Lung (tissue), 12 donors: ENCODE results near the gene DPP9. TPM values are rescaled to one million over a fixed set of nuclear protein-coding genes. Genes with fewer than 3 reads are reported as not detected.

Experiments
- ATAC-seq: fragments of 200-7000 bp; cut with Tn5 transposase; one replicate; pipeline ENCODE4 v1.9.1; 2020; ENCODE audit warnings: moderate number of reproducible peaks; ENCODE audit not compliant: insufficient read depth, low FRiP score
- DNase-seq, 3 donors: peaks; one replicate each; pipeline ENCODE4 v3.0.0-alpha.2; 2013 to 2017
- H3K27ac ChIP-seq, 2 donors: one replicate each; pipeline ENCODE4 v1.5.1; 2013; ENCODE audit warnings: mild to moderate bottlenecking in 2 of 2, moderate library complexity in 2 of 2, control low read depth in 1 of 2, inconsistent platforms in 1 of 2, low read depth in 1 of 2, low read length in 1 of 2
- H3K27me3 ChIP-seq, 3 donors: one replicate each; pipeline ENCODE4 v1.5.1; 2013; ENCODE audit warnings: low read length in 2 of 3; ENCODE audit not compliant: control insufficient read depth in 3 of 3, insufficient read depth in 3 of 3
- H3K36me3 ChIP-seq, 4 donors: one replicate each; pipeline ENCODE4 v1.5.1; 2013; ENCODE audit warnings: low read length in 4 of 4, mild to moderate bottlenecking in 1 of 4, moderate library complexity in 1 of 4; ENCODE audit not compliant: control insufficient read depth in 4 of 4, insufficient read depth in 4 of 4
- H3K4me1 ChIP-seq, 5 donors: one replicate each; pipeline ENCODE4 v1.5.1; 2013; ENCODE audit warnings: low read length in 5 of 5, mild to moderate bottlenecking in 2 of 5, moderate library complexity in 1 of 5; ENCODE audit not compliant: control insufficient read depth in 5 of 5, insufficient read depth in 5 of 5
- H3K4me3 ChIP-seq: one replicate; pipeline ENCODE4 v1.5.1; 2013; ENCODE audit warnings: mild to moderate bottlenecking, control low read depth, moderate library complexity
- H3K9ac ChIP-seq, 2 donors: one replicate each; pipeline ENCODE4 v1.5.1; 2013; ENCODE audit warnings: low read length in 2 of 2, control low read depth in 1 of 2; ENCODE audit not compliant: insufficient read depth in 1 of 2
- H3K9me3 ChIP-seq, 4 donors: one replicate each; pipeline ENCODE4 v1.5.1; 2013; ENCODE audit warnings: low read length in 3 of 4, mild to moderate bottlenecking in 1 of 4, moderate library complexity in 1 of 4; ENCODE audit not compliant: control insufficient read depth in 4 of 4, insufficient read depth in 3 of 4
- CTCF ChIP-seq: IDR thresholded peaks from 2 replicates; pipeline ENCODE4 v1.5.1; 2012; ENCODE audit warnings: mild to moderate bottlenecking; ENCODE audit errors: control extremely low read depth, extremely low read depth
- WGBS, 2 donors: extraction: QIAGEN DNeasy Blood & Tissue Kit; methylation state at CpG; one replicate each; pipeline ENCODE4 v1.1.7; 2013; 5-methylcytosine and 5-hydroxymethylcytosine counted together
- polyA plus RNA-seq, 2 donors: library from polyadenylated mRNA; stranded (reverse); fragments of 200-250 nt; gene quantifications; one replicate each; pipeline ENCODE4 v1.2.1, GENCODE V29; 2013
- total RNA-seq, 2 donors: library from RNA; depleted of rRNA in 1 of 2; stranded (reverse); fragments of >200 nt in 1 of 2; gene quantifications; one replicate each; pipeline ENCODE4 v1.2.1, GENCODE V29; 2014 to 2021
- donor health status: control.
- donor health status: control.
- donor health status: Bipolar disorder and iron deficiency.
- donor health status: healthy.
- donor health status: DM: yes; HTN: yes; CAD: no.

Gene DPP9
- total and polyA plus RNA-seq, 4 donors = 33.2 to 95.5 (median 43.9) TPM

- Histone ChIP-seq H3K4me1 (peaks cover 0 to 15% (median 0%) of the 10 kb centered on the region in 5 donors), H3K36me3 (peaks cover 0 to 3% (median 0%) of the 10 kb centered on the region in 4 donors), H3K27ac (peak overlapping the region; percentile 52 to 77), H3K9ac (no peak overlapping the region), H3K9me3 (no peaks in the 10 kb centered on the region), H3K4me3 (no peak overlapping the region), H3K27me3 (no peaks in the 10 kb centered on the region)
- 56 to 60% methylated on average over 11 of the region's 11 CpGs for WGBS, 2 donors
- no peak for TF ChIP-seq CTCF
- ATAC-seq (no peak), DNase-seq (peak in 2 of 3 donors; percentile 18 to 43)
These were observed 85.3 kb downstream of the DPP9 start for GRCh38 chr19:4638317-4638716.

- Histone ChIP-seq H3K4me1 (peaks cover 0 to 12% (median 0%) of the 10 kb centered on the region in 5 donors), H3K9ac (no peak overlapping the region), H3K36me3 (peaks cover 0 to 3% (median 0%) of the 10 kb centered on the region in 4 donors), H3K27ac (no peak overlapping the region), H3K9me3 (no peaks in the 10 kb centered on the region), H3K4me3 (no peak overlapping the region), H3K27me3 (no peaks in the 10 kb centered on the region)
- no peak for TF ChIP-seq CTCF
- DNase-seq (no peak), ATAC-seq (no peak)
- 69 to 72% methylated on average over 8 of the region's 8 CpGs for WGBS, 2 donors
These were observed 86.9 kb downstream of the DPP9 start for GRCh38 chr19:4636761-4637160.

GRCh38 chr19:4636151-4636717 lies 87.4 kb downstream of the DPP9 start:
- Histone ChIP-seq H3K27ac (peak overlapping the region in 1 of 2 donors; percentile 52), H3K9ac (no peak overlapping the region), H3K4me3 (peak overlapping the region; percentile 45), H3K4me1 (peaks cover 0 to 12% (median 0%) of the 10 kb centered on the region in 5 donors), H3K27me3 (no peaks in the 10 kb centered on the region), H3K36me3 (peaks cover 0 to 2% (median 0%) of the 10 kb centered on the region in 4 donors), H3K9me3 (no peaks in the 10 kb centered on the region)
- DNase-seq (peak; percentile 70 to 80 (median 74)), ATAC-seq (peak; percentile 35)
- WGBS, 2 donors = 1% methylated on average over 18 to 43 of the region's 43 CpGs
- peak; percentile 71 for TF ChIP-seq CTCF

GRCh38 chr19:4635754-4636116 lies 87.9 kb downstream of the DPP9 start:
- Histone ChIP-seq H3K27ac (no peak overlapping the region), H3K27me3 (no peaks in the 10 kb centered on the region)
- WGBS, 2 donors = 43 to 49% methylated on average over 13 of the region's 13 CpGs

More at GRCh38 chr19:4635754-4636116, 87.9 kb downstream of the DPP9 start:
- DNase-seq = no peak
- TF ChIP-seq CTCF = no peak
- no peak for ATAC-seq
- H3K36me3 ChIP-seq = no peaks in the 10 kb centered on the region
- no peaks in the 10 kb centered on the region for H3K9me3 ChIP-seq
- H3K9ac ChIP-seq = peak overlapping the region in 1 of 2 donors; percentile 23
- peaks cover 0 to 12% (median 0%) of the 10 kb centered on the region in 5 donors for H3K4me1 ChIP-seq
- no peak overlapping the region for H3K4me3 ChIP-seq
